NCI-H774 (cell line): ENCODE measurements around the gene TREML1.

ENCODE experiments used
- DNase-seq: peaks from one replicate; lab custom pipeline; 2025; lab: John Stamatoyannopoulos, UW

Gene TREML1

GRCh38 chr6:41177695-41178094, 23.5 kb upstream of the TREML1 start:
- DNase-seq = no peak

- no peak for DNase-seq
Observed at GRCh38 chr6:41177287-41177686, 23.1 kb upstream of the TREML1 start.

- DNase-seq = no peak
Observed at GRCh38 chr6:41176189-41176588, 22.0 kb upstream of the TREML1 start.

GRCh38 chr6:41175084-41175483, 20.9 kb upstream of the TREML1 start:
- DNase-seq = no peak

- no peak for DNase-seq
Observed at GRCh38 chr6:41174610-41175009, 20.5 kb upstream of the TREML1 start.

- DNase-seq = no peak
Observed at GRCh38 chr6:41171908-41172307, 17.8 kb upstream of the TREML1 start.

- no peak for DNase-seq
Observed at GRCh38 chr6:41170547-41171160, 16.5 kb upstream of the TREML1 start.

GRCh38 chr6:41167173-41167963, 13.2 kb upstream of the TREML1 start:
- DNase-seq = no peak

GRCh38 chr6:41164551-41165120, 10.5 kb upstream of the TREML1 start:
- DNase-seq = no peak

- no peak for DNase-seq
Observed at GRCh38 chr6:41163419-41163717, 9.2 kb upstream of the TREML1 start.

GRCh38 chr6:41162687-41163418, 8.7 kb upstream of the TREML1 start, which contains the start of gene TREM2:
TSS of gene TREM2 (minus strand) at chr6:41163116. CDS start at chr6:41163082, 34 bp downstream.
- DNase-seq = no peak

GRCh38 chr6:41161851-41162552, 7.9 kb upstream of the TREML1 start:
- DNase-seq = no peak

GRCh38 chr6:41161380-41161779, 7.2 kb upstream of the TREML1 start:
- no peak for DNase-seq

GRCh38 chr6:41160933-41161332, 6.8 kb upstream of the TREML1 start:
- DNase-seq = no peak

GRCh38 chr6:41159415-41160082, 5.4 kb upstream of the TREML1 start:
- peak; percentile 21 for DNase-seq

- DNase-seq = no peak
Observed at GRCh38 chr6:41157323-41157722, 3.2 kb upstream of the TREML1 start.

- no peak for DNase-seq
Observed at GRCh38 chr6:41156771-41157170, 2.6 kb upstream of the TREML1 start.

- DNase-seq = no peak
Observed at GRCh38 chr6:41156001-41156400, 1.9 kb upstream of the TREML1 start.

- no peak for DNase-seq
Observed at GRCh38 chr6:41155132-41155805, 1.1 kb upstream of the TREML1 start.

- DNase-seq = no peak
Observed at GRCh38 chr6:41153451-41153850, 696 bp downstream of the TREML1 start.

- DNase-seq = no peak
Observed at GRCh38 chr6:41150671-41151070, 3.5 kb downstream of the TREML1 start.
